GM12878 (cell line): ENCODE results near the gene CTNNB1.
"Not testable (repeated sequence)": the region's sequence is repeated elsewhere in the genome, so short reads cannot be mapped to it uniquely, and the experiment has no call there.

Experiments
- SREBF2 ChIP-seq: IDR thresholded peaks from 2 replicates; pipeline ENCODE4 v1.6.1; 2012; ENCODE audit warnings: mild to moderate bottlenecking, low read length
- TF ChIP-seq, protein P1 (sequence below), 3 experiments: IDR thresholded peaks in 2 of 3; conservative IDR thresholded peaks in 1 of 3; 2 replicates each; pipeline ENCODE4 v1.5.1; 2011; ENCODE audit warnings: low read depth in 3 of 3, low read length in 3 of 3, mild to moderate bottlenecking in 3 of 3, control low read depth in 2 of 3, moderate library complexity in 2 of 3, inconsistent platforms in 1 of 3, mixed read lengths in 1 of 3; ENCODE audit not compliant: control insufficient read depth in 2 of 3, insufficient read depth in 1 of 3; ENCODE audit errors: extremely low read depth in 1 of 3

DNA sequence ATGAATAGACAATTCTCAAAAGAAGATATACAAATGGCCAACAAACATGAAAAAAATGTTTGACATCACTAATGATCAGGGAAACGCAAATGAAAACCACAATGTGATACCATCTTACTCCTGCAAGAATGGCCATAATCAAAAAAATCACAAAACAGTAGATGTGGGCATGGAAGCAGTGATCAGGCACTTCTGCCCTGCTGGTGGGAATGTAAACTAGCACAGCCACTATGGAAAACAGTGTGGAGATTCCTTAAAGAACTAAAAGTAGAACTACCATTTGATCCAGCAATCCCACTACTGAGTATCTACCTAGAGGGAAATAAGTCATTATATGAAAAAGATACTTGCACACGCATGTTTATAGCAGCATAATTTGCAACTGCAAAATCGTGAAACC, 85.6 kb downstream of the CTNNB1 start:
- not testable (repeated sequence) for TF ChIP-seq SREBF2
- TF ChIP-seq, protein P1, sequence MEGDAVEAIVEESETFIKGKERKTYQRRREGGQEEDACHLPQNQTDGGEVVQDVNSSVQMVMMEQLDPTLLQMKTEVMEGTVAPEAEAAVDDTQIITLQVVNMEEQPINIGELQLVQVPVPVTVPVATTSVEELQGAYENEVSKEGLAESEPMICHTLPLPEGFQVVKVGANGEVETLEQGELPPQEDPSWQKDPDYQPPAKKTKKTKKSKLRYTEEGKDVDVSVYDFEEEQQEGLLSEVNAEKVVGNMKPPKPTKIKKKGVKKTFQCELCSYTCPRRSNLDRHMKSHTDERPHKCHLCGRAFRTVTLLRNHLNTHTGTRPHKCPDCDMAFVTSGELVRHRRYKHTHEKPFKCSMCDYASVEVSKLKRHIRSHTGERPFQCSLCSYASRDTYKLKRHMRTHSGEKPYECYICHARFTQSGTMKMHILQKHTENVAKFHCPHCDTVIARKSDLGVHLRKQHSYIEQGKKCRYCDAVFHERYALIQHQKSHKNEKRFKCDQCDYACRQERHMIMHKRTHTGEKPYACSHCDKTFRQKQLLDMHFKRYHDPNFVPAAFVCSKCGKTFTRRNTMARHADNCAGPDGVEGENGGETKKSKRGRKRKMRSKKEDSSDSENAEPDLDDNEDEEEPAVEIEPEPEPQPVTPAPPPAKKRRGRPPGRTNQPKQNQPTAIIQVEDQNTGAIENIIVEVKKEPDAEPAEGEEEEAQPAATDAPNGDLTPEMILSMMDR (IDR thresholded peaks at IDR 0.05 in 2 of 3, conservative IDR thresholded peaks at IDR 0.05 in 1 of 3; ENCODE audit: control insufficient read depth in 2 of 3, extremely low read depth in 1 of 3, insufficient read depth in 1 of 3, low read depth in 3 of 3, low read length in 3 of 3) = not testable (repeated sequence)
